GM19467 (cell line): ENCODE results near the gene NPIPA5.
"Not testable (repeated sequence)": the region's sequence is repeated elsewhere in the genome, so short reads cannot be mapped to it uniquely, and the experiment has no call there.

Source experiments
- ATAC-seq: cut with Tn5 transposase; IDR thresholded peaks from one replicate; pipeline ENCODE4 v1.9.1; 2021; ENCODE audit warnings: mild to moderate bottlenecking, moderate library complexity; ENCODE audit not compliant: unreplicated experiment

Gene NPIPA5

GRCh38 chr16:15393025-15393424 is 14.9 kb upstream of the NPIPA5 start:
- ATAC-seq = not testable (repeated sequence)

DNA sequence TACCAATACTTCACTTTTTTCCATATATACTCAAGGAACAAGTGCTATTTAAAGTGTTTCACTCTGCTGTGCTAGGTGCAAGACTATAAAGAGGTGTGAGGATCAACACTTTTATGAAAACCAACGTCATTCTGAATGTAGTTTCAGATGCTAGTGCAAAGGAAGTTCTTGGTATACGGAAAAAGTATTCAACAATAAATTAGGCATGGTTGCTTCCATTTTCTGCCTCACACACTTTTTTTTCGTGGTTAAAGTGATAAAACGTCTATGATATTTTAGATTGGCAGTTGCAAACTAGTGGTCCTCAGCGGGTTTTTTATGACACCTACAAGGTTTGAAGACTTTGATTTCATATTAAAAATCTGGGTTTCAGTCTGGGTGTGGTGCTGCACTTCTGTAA is 11.8 kb upstream of the NPIPA5 start:
- ATAC-seq = not testable (repeated sequence)

GRCh38 chr16:15388060-15388459 is 10.0 kb upstream of the NPIPA5 start:
- not testable (repeated sequence) for ATAC-seq

GRCh38 chr16:15382810-15383209 is 4.7 kb upstream of the NPIPA5 start:
- ATAC-seq = not testable (repeated sequence)

- not testable (repeated sequence) for ATAC-seq
These were observed 20.6 kb downstream of the NPIPA5 start for GRCh38 chr16:15357495-15357894.

DNA sequence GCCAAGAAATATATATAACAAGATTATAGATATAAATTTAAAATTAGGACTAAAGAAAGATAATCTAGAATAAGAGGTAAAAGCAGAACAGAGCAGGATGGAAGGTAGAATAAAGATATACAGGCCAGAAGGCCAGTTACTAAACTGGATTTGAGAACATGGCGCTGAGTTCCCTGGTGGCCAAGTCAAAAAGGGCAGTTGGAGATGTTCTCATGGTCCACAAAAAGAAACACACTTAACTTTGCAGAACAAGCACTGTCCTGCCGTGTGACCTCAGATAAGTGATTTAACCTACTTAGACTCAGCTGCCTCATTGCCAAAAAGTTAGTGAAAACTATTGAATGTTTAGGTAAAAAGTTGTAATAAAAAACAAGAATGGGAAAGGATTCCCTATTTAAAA is 23.2 kb downstream of the NPIPA5 start:
- not testable (repeated sequence) for ATAC-seq

DNA sequence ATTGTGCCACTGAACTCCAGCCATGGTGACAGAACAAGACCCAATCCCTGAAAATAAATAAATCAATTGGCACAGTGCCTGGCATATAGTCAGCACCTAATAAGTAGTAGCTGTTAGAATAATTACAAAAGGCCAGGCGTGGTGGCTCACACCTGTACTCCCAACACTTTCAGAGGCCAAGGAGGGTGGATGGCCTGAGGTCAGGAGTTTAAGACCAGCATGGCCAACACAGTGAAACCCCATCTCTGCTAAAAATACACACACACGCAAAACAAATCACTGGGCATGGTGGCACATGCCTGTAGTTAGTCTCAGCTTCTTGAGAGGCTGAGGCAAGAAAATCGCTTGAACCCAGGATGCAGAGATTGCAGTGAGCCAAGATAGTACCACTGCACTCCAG is 25.2 kb downstream of the NPIPA5 start:
- not testable (repeated sequence) for ATAC-seq

DNA sequence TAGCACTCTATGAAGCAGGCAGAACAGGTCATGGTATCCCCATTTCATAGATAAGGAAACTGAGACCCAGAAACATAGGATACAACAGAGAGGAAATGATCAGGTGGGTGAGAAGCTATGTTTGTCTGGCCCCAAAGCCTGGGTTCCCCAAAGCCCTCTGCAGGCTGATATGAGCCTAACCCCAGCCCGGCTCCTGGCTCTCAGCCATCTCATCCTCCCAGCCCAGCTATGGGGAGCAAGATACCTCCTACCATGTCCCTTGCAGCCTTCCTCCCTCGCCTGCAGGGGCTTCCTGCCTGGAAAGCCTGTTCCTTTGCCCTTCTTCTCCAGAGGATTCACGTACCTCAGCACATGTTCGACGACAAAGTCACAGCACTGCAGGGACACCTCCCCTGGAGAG is 26.3 kb downstream of the NPIPA5 start:
- ATAC-seq = not testable (repeated sequence)

DNA sequence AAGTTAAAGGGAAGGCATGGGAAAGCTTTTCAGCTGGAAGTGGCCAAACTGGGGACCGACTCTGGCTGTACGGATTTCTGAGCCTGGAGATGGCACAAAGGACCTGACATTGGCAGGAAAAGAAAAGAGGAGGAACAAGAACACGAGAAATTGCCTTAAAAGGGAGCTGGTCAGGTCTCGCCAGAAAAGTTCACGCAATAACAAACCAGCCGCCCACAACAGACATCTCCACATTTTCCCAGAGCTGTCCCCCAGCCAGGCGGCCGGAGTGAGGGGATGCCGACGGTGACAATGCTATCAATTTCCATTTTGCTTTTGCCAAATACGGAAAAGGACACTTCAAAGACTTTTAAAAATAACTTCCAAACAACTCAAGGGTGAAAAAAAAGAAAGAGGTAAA is 26.8 kb downstream of the NPIPA5 start:
- not testable (repeated sequence) for ATAC-seq

GRCh38 chr16:15348721-15349120 is 29.4 kb downstream of the NPIPA5 start:
- not testable (repeated sequence) for ATAC-seq

DNA sequence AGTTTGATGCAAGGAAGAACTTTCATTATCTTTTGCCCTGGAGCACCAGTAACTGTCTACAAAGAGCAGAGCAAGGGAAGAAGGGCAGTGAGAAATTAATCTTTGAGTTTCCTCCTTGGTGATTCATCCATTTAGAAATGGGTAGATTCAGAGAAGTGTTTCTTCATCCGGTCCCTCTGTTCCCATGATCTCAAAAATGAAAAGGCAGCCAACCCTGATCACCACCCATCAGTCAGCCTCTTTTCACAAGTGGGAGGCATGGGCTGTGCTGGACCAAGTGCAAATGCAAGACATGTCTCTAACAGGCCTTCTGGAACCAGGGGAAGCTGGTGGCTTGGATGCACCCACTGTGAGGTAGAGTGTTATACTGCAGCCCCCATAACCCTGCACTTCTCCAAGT is 35.8 kb downstream of the NPIPA5 start:
- not testable (repeated sequence) for ATAC-seq

DNA sequence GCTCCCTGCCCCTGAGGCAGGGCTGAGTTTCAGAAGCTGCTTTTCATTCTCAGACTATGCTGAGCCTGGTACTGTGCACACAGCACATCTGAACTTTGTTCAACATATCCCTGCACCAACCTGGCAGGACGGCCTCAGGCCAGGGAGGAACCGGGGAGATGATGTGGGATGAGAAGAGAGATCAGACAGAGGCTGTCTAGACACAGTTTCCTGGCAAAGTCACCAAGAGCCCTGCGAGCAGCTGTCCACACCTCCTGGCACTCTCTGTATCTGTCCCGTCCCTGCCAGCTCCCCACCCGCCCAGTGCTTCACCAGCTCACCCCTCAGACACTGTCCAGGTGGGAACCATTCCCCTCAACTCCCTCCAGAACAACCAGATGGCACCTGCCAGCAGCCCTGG is 39.1 kb downstream of the NPIPA5 start:
- ATAC-seq = not testable (repeated sequence)

GRCh38 chr16:15337974-15338605 is 40.0 kb downstream of the NPIPA5 start:
- not testable (repeated sequence) for ATAC-seq

GRCh38 chr16:15335609-15336008 is 42.5 kb downstream of the NPIPA5 start:
- ATAC-seq = not testable (repeated sequence)

DNA sequence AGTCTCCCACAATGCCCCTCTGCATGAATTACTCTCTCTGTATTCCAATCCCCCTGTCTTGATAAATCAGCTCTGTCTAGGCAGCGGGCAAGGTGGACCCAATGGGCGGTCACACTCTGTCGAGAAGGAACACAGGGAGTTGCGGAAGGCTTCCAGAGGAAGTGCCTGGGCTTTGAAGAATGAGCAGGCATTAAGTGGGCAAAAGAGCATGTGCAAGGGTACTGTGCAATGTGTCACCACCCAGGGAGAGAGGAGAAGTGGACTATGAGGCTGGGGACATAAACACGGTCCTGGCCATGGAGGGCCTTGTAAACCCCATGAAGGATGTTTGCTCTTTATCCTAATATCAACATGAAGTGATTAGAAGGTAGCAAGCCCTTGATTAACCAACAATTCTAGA is 44.1 kb downstream of the NPIPA5 start:
- ATAC-seq = not testable (repeated sequence)

DNA sequence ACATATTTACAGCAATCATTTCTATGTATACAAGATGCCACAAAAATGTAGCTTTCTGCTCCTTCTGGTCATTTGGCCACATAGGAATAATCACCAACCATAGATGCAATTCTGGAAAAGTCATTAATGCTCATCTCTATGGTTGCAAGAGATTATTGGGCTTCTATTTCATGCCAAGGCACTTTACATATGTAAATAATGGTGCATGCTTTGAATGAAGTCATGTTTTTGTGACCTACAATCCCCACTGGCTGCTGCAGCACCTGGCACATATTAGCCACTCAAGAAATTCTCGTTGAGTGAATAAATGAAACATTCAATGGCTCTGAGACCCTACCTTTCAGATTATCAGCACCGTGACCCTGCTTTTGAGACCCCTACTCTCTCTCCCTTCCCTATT is 47.1 kb downstream of the NPIPA5 start:
- not testable (repeated sequence) for ATAC-seq

- not testable (repeated sequence) for ATAC-seq
These were observed 53.1 kb downstream of the NPIPA5 start for GRCh38 chr16:15324954-15325353.

DNA sequence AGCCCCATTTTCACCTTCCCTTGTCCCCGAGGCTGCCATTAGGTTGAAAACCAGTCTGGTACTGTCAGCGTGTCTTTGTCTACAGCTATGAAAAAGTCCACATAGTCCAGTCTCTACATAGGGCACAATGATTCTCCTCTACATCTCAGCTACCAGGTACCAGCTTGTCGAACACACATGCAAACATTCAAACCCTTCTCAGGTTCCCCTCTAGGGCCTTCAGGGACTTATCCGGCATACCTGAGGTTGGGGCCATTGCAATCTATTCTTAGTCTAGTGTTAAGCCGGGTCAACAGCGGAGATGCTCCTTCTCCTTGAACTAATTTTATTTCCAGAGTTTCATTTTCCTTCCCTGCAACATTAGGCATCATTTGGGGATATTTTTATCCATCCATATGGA is 54.7 kb downstream of the NPIPA5 start:
- not testable (repeated sequence) for ATAC-seq

DNA sequence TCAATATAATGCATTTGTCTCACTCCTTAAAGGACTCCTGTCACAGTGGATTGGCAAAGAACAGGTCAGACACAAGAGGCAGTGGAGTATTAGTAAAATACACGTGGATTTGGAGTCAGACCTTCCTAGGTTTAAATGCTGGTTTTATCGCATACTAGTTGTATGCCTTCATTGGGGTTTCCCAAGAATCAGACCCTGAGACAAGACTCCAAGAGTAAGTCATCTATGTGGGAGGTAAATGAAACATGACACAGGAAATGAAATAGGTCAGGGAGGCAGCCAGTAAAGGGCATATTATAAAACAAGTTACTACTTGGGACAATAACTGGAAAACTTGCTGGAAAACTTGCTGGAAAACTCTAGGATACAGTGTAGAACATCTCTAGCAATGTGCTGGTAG is 56.9 kb downstream of the NPIPA5 start:
- ATAC-seq = not testable (repeated sequence)

DNA sequence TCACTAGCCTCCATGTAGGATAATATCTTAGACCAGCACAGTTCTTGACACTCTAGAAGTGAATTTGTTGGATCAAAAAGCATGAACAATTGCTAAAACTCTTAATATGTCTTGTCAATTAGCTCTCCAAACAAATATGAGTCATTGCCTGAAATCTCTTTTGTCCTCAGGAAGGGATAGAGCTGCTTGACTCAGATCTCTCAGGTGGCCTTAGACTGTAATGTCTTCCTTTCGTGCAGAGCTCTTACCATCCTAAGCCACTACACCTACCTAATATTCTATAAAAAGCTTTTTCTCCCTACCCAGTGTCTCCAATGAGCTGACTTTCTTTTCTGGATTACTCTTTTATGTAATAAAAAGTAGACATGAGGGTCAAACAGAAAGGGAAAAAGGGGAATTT is 63.5 kb downstream of the NPIPA5 start:
- ATAC-seq = not testable (repeated sequence)
